BLaER1 (cell line): ENCODE results near the gene ZNF681.
"Not testable (repeated sequence)": the region's sequence is repeated elsewhere in the genome, so short reads cannot be mapped to it uniquely, and the experiment has no call there.

Source experiments
- H3K27ac ChIP-seq: shearing (Covaris generic); formaldehyde crosslinking; 2 replicates; pipeline ENCODE4 v1.8.1; 2022
- H3K27me3 ChIP-seq: shearing (Covaris generic); formaldehyde crosslinking; 2 replicates; pipeline ENCODE4 v1.8.1; 2022
- H3K36me3 ChIP-seq: shearing (Covaris generic); formaldehyde crosslinking; 2 replicates; pipeline ENCODE4 v1.8.1; 2022
- H3K4me1 ChIP-seq: shearing (Covaris generic); formaldehyde crosslinking; 2 replicates; pipeline ENCODE4 v1.8.1; 2022
- H3K4me2 ChIP-seq: shearing (Covaris generic); formaldehyde crosslinking; 2 replicates; pipeline ENCODE4 v1.8.1; 2022
- H3K4me3 ChIP-seq: shearing (Covaris generic); formaldehyde crosslinking; 2 replicates; pipeline ENCODE4 v1.8.1; 2022
- H3K9ac ChIP-seq: shearing (Covaris generic); formaldehyde crosslinking; 2 replicates; pipeline ENCODE4 v1.8.1; 2022
- H3K9me3 ChIP-seq: shearing (Covaris generic); formaldehyde crosslinking; 2 replicates; pipeline ENCODE4 v1.8.1; 2022
- H4K20me1 ChIP-seq: shearing (Covaris generic); formaldehyde crosslinking; 2 replicates; pipeline ENCODE4 v1.8.1; 2022
- Cebpa-rat ChIP-seq: shearing (Covaris generic); IDR thresholded peaks from 2 replicates; pipeline ENCODE4 v1.8.1; 2022

Gene ZNF681

GRCh38 chr19:23790641-23791488, 32.2 kb upstream of the ZNF681 start:
- TF ChIP-seq Cebpa-rat: no peak
- peaks cover 5% of the 10 kb centered on the region; the same call in 1 of the 2 replicates for H3K4me1 ChIP-seq
- H3K9me3 ChIP-seq: peaks cover 5% of the 10 kb centered on the region; the same call in 1 of the 2 replicates
- H3K9ac ChIP-seq: no peak overlapping the region
- H3K4me2 ChIP-seq: no peak overlapping the region
- no peaks in the 10 kb centered on the region for H4K20me1 ChIP-seq
- no peaks in the 10 kb centered on the region for H3K27me3 ChIP-seq
- no peaks in the 10 kb centered on the region for H3K36me3 ChIP-seq
- H3K27ac ChIP-seq: no peak overlapping the region
- no peak overlapping the region for H3K4me3 ChIP-seq

- no peak overlapping the region for H3K9ac ChIP-seq
- H3K27ac ChIP-seq: no peak overlapping the region
- no peaks in the 10 kb centered on the region for H3K4me1 ChIP-seq
- TF ChIP-seq Cebpa-rat: no peak
- H3K4me3 ChIP-seq: no peak overlapping the region
- no peaks in the 10 kb centered on the region for H3K9me3 ChIP-seq
- no peaks in the 10 kb centered on the region for H4K20me1 ChIP-seq
- H3K4me2 ChIP-seq: no peak overlapping the region
- no peaks in the 10 kb centered on the region for H3K36me3 ChIP-seq
- H3K27me3 ChIP-seq: no peaks in the 10 kb centered on the region
Measured at GRCh38 chr19:23789246-23789645, 30.6 kb upstream of the ZNF681 start.

- no peak overlapping the region for H3K4me3 ChIP-seq
- no peaks in the 10 kb centered on the region for H4K20me1 ChIP-seq
- H3K27me3 ChIP-seq: no peaks in the 10 kb centered on the region
- no peaks in the 10 kb centered on the region for H3K4me1 ChIP-seq
- no peaks in the 10 kb centered on the region for H3K9me3 ChIP-seq
- no peak overlapping the region for H3K9ac ChIP-seq
- no peak for TF ChIP-seq Cebpa-rat
- no peak overlapping the region for H3K27ac ChIP-seq
- H3K36me3 ChIP-seq: no peaks in the 10 kb centered on the region
- no peak overlapping the region for H3K4me2 ChIP-seq
Measured at GRCh38 chr19:23788411-23788810, 29.7 kb upstream of the ZNF681 start.

GRCh38 chr19:23787106-23787505, 28.4 kb upstream of the ZNF681 start:
- no peak for TF ChIP-seq Cebpa-rat
- no peaks in the 10 kb centered on the region for H3K4me1 ChIP-seq
- 0 out of 2 replicates have a peak, but pooled peaks cover 4% of the 10 kb centered on the region for H3K9me3 ChIP-seq
- 0 out of 2 replicates have a peak, but pooled peaks cover under 1% of the 10 kb centered on the region for H3K36me3 ChIP-seq
- no peak overlapping the region for H3K27ac ChIP-seq
- H3K27me3 ChIP-seq: no peaks in the 10 kb centered on the region
- H3K4me2 ChIP-seq: no peak overlapping the region
- no peak overlapping the region for H3K9ac ChIP-seq
- H4K20me1 ChIP-seq: no peaks in the 10 kb centered on the region
- no peak overlapping the region for H3K4me3 ChIP-seq

- H3K27me3 ChIP-seq: no peaks in the 10 kb centered on the region
- H3K9me3 ChIP-seq: 0 out of 2 replicates have a peak, but pooled peaks cover 6% of the 10 kb centered on the region
- H3K4me2 ChIP-seq: no peak overlapping the region
- H4K20me1 ChIP-seq: no peaks in the 10 kb centered on the region
- no peaks in the 10 kb centered on the region for H3K4me1 ChIP-seq
- no peak overlapping the region for H3K27ac ChIP-seq
- H3K36me3 ChIP-seq: 0 out of 2 replicates have a peak, but pooled peaks cover 7% of the 10 kb centered on the region
- TF ChIP-seq Cebpa-rat: no peak
- no peak overlapping the region for H3K4me3 ChIP-seq
- no peak overlapping the region for H3K9ac ChIP-seq
Measured at GRCh38 chr19:23785982-23786381, 27.3 kb upstream of the ZNF681 start.

GRCh38 chr19:23784274-23784673, 25.6 kb upstream of the ZNF681 start:
- no peak for TF ChIP-seq Cebpa-rat
- Histone ChIP-seq H3K4me3 (no peak overlapping the region), H3K4me2 (no peak overlapping the region), H3K36me3 (0 out of 2 replicates have a peak, but pooled peaks cover 12% of the 10 kb centered on the region), H4K20me1 (no peaks in the 10 kb centered on the region), H3K4me1 (no peaks in the 10 kb centered on the region), H3K9ac (no peak overlapping the region), H3K9me3 (0 out of 2 replicates have a peak, but pooled peaks cover 13% of the 10 kb centered on the region), H3K27ac (no peak overlapping the region), H3K27me3 (no peaks in the 10 kb centered on the region)

GRCh38 chr19:23783636-23784035, 24.9 kb upstream of the ZNF681 start:
- Histone ChIP-seq H3K4me1 (no peaks in the 10 kb centered on the region), H3K9ac (no peak overlapping the region), H3K27me3 (no peaks in the 10 kb centered on the region), H3K4me3 (no peak overlapping the region), H3K4me2 (no peak overlapping the region), H4K20me1 (no peaks in the 10 kb centered on the region), H3K9me3 (0 out of 2 replicates have a peak, but pooled peaks cover 17% of the 10 kb centered on the region), H3K27ac (no peak overlapping the region), H3K36me3 (0 out of 2 replicates have a peak, but pooled peaks cover 14% of the 10 kb centered on the region)
- TF ChIP-seq Cebpa-rat: no peak

- H3K4me2 ChIP-seq: no peak overlapping the region
- no peaks in the 10 kb centered on the region for H4K20me1 ChIP-seq
- TF ChIP-seq Cebpa-rat: no peak
- no peaks in the 10 kb centered on the region for H3K27me3 ChIP-seq
- no peak overlapping the region for H3K4me3 ChIP-seq
- H3K27ac ChIP-seq: no peak overlapping the region
- peaks cover 28% of the 10 kb centered on the region for H3K9me3 ChIP-seq
- H3K36me3 ChIP-seq: peaks cover 20% of the 10 kb centered on the region
- no peaks in the 10 kb centered on the region for H3K4me1 ChIP-seq
- no peak overlapping the region for H3K9ac ChIP-seq
Measured at GRCh38 chr19:23779645-23780044, 21.0 kb upstream of the ZNF681 start.

- no peak overlapping the region for H3K27ac ChIP-seq
- H3K27me3 ChIP-seq: no peaks in the 10 kb centered on the region
- H3K4me3 ChIP-seq: no peak overlapping the region
- H3K4me2 ChIP-seq: no peak overlapping the region
- peaks cover 28% of the 10 kb centered on the region for H3K9me3 ChIP-seq
- no peak for TF ChIP-seq Cebpa-rat
- no peaks in the 10 kb centered on the region for H3K4me1 ChIP-seq
- H3K9ac ChIP-seq: no peak overlapping the region
- peaks cover 20% of the 10 kb centered on the region for H3K36me3 ChIP-seq
- no peaks in the 10 kb centered on the region for H4K20me1 ChIP-seq
Measured at GRCh38 chr19:23778566-23778965, 19.9 kb upstream of the ZNF681 start.

- not testable (repeated sequence) for H3K4me3 ChIP-seq, H4K20me1 ChIP-seq, H3K4me1 ChIP-seq, H3K9ac ChIP-seq, H3K4me2 ChIP-seq, H3K27me3 ChIP-seq, H3K27ac ChIP-seq
- H3K9me3 ChIP-seq: peaks cover 28% of the 10 kb centered on the region
- peaks cover 20% of the 10 kb centered on the region for H3K36me3 ChIP-seq
Measured at GRCh38 chr19:23778036-23778435, 19.3 kb upstream of the ZNF681 start.
